HG03045 (cell line): Measurements from ENCODE around the gene RABL3.
"Not testable (repeated sequence)": the region's sequence is repeated elsewhere in the genome, so short reads cannot be mapped to it uniquely, and the experiment has no call there.

ENCODE experiments used
- ATAC-seq: cut with Tn5 transposase; IDR thresholded peaks from one replicate; pipeline ENCODE4 v1.9.1; 2021; ENCODE audit warnings: mild to moderate bottlenecking, moderate library complexity; ENCODE audit not compliant: unreplicated experiment

Gene RABL3

GRCh38 chr3:120742198-120742848 is at the start of gene RABL3, which contains the start of gene GTF2E1:
RABL3 (minus strand) TSS chr3:120742516; CDS start chr3:120742507, 9 bp downstream.
GTF2E1 (plus strand) TSS chr3:120742744; CDS start chr3:120750553, 7,809 bp downstream.
- ATAC-seq = peak; percentile 99

GRCh38 chr3:120791913-120792312 is 49.6 kb upstream of the RABL3 start:
- no peak for ATAC-seq

- no peak for ATAC-seq
These were observed 48.7 kb upstream of the RABL3 start for GRCh38 chr3:120791010-120791409.

- peak; percentile 59 for ATAC-seq
These were observed 43.5 kb upstream of the RABL3 start for GRCh38 chr3:120785832-120786231.

GRCh38 chr3:120780977-120781376 is 38.7 kb upstream of the RABL3 start:
- peak; percentile 97 for ATAC-seq

DNA sequence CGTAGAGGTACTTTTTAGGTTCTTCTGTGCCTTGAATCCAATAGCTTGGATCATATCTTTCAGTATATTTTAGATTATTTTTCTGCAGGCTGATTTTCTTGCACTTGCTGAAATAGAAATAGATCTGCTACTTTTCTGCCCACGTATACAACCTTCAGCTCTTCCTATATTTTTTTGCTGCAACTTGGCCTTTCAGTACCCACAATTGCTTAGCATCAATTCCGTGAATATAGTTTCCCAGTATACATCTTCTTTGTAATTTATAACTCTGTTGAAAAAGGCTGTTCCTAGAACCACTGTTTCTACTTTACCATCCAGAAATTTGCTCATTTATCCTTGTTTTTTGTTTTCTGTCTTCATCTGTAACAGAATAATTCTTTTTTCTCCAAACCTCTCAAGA is 36.5 kb upstream of the RABL3 start:
- no peak for ATAC-seq

- ATAC-seq = no peak
These were observed 33.1 kb upstream of the RABL3 start for GRCh38 chr3:120775411-120775810.

- ATAC-seq = no peak
These were observed 31.6 kb upstream of the RABL3 start for GRCh38 chr3:120773932-120774331.

GRCh38 chr3:120772081-120772480 is 29.8 kb upstream of the RABL3 start:
- ATAC-seq = no peak

- no peak for ATAC-seq
These were observed 28.6 kb upstream of the RABL3 start for GRCh38 chr3:120770891-120771290.

GRCh38 chr3:120769436-120769835 is 27.1 kb upstream of the RABL3 start:
- ATAC-seq = no peak

DNA sequence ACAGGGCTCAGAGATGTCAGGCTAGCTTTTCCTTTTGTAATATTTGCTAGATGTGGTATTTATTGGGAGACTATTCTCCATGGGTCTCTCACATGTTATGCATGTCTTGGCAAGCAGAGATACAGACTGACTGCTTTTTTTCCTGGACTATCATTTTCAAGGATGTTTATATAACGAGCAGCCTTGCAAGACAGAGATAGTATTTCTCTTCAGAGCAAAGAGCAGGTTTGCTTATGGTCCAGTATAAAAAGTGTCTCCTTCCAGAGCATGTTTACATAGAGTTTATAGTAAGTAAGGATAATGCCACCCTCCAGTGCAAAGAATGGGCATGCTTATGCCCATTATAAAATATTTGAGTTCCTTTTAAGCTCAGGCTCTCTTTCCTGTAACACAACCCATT is 24.8 kb upstream of the RABL3 start:
- no peak for ATAC-seq

- ATAC-seq = no peak
These were observed 24.3 kb upstream of the RABL3 start for GRCh38 chr3:120766576-120766975.

DNA sequence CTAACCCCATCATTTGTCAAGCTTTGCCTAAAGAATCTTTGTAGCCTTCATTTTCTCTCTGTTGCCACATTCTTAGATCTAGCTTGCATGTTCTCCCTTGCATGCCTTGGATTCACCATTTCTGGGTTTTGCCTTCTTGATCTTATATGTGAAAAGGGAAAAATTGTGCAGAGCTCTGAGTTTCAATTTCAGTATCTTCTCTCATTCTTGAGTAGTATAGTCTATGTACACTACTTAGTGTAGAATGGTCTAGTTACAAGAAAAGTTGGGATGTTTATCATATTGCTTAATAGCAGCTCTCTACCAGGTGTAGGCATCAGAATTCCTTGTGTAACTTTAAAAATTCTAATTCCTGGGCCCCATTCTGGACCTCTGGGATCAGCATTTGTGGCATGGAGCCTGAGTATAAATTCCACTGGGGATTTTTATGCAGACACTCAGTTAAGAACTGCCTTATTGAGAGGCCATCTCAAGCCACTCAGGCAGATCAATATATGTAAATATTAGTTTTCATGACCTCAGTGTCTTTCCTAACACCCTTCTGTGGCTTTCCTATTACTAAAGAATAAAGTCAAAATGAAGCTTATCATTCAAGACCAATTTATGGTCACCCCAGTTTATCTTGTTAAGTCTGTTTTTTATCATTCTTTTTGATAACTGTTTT is 23.6 kb upstream of the RABL3 start:
- peak; percentile 63 for ATAC-seq

DNA sequence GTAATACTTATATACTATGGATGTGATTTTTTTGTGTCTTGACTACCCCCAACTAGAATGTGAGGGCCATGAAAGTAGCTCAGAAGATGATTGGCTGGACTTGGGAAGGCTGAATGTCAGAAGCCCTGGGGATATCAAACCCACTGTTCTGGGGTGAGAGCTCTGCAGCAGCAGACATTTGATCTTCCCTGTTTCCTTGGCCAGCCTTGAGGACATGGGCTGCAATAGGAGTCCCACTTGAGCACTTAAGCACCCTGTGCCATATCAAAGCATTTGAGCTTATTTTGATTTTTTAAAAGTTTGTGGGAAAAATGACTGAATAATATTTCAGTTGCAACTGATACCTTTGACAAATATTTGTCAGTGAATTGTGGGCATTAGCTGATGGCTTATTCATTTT is 21.9 kb upstream of the RABL3 start:
- no peak for ATAC-seq

DNA sequence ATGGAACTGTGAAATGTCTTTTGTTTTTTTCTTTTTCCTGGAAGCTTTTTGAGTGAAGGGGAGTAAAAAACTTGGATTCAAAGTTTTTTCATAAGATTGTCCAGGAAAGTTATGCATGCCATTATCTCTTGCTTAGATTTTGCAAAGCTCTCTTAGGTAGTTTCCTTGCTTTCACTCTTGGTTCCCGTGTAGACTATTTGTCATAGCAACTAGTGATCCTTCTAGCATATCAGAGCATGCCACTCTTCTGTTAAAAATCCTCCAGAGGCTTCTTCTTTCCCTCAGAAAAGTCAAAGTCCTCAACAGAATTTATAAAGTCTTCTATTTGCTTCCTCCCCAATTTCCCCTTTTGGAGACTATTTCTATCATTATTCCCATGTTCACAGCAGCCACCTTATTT is 21.3 kb upstream of the RABL3 start:
- peak; percentile 79 for ATAC-seq

DNA sequence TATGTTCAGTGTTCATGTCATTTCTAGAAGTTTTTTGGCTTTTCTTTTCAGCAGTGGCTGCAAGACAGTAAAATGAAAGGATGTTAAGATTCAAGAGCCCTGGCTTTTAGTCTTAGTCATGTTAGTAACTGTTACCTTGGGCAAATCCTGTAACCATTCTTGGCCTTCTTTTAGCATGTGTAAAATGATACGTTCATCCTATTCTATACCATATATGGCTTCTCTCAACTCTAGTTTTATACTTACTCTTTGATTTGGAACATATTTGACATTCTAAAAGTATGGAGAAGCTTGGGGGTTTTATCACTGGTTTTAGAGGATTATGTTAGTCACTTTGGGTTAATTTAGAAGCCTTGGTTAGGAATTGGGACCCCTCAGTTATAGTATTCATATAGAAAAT is 20.3 kb upstream of the RABL3 start:
- no peak for ATAC-seq

- not testable (repeated sequence) for ATAC-seq
These were observed 16.2 kb upstream of the RABL3 start for GRCh38 chr3:120758551-120758950.

- ATAC-seq = no peak
These were observed 13.7 kb upstream of the RABL3 start for GRCh38 chr3:120756061-120756460.

GRCh38 chr3:120753810-120754209 is 11.5 kb upstream of the RABL3 start:
- ATAC-seq = no peak

DNA sequence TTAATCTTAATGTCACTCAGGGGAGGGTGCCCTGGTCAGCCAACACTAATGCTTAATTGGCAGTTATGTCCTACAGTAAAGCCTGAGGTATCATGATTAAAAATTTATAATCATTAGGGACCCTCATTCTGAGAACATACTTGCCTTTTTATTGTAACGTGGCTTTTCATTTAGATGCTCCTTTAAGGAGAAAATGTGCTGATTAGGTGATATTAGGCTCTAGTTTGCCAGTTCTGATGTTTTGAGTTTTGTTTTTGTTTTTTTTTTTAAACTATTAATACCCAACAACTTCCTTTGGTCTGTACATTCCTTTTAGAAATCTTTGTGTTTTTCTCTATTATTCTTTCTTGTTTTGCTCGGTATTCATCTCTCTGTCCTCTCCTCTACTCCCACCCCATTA is 10.5 kb upstream of the RABL3 start:
- no peak for ATAC-seq

GRCh38 chr3:120752230-120752629 is 9.9 kb upstream of the RABL3 start:
- no peak for ATAC-seq

- no peak for ATAC-seq
These were observed 7.5 kb upstream of the RABL3 start for GRCh38 chr3:120749843-120750242.
